GM06990 (cell line): ENCODE data around the gene PITRM1.
"Not testable (repeated sequence)": the region's sequence is repeated elsewhere in the genome, so short reads cannot be mapped to it uniquely, and the experiment has no call there.

Source experiments
- DNase-seq: peaks from one replicate; pipeline ENCODE4 v3.0.0-alpha.2; 2011; ENCODE audit not compliant: insufficient read length; ENCODE audit errors: extremely low read depth
- H3K27me3 ChIP-seq: replicated peaks from 2 replicates; pipeline ENCODE4 v1.6.0; 2011; ENCODE audit warnings: low read length; ENCODE audit not compliant: control insufficient read depth, insufficient read depth
- H3K36me3 ChIP-seq: 2 replicates; pipeline ENCODE4 v1.5.1; 2011; ENCODE audit warnings: low read length; ENCODE audit not compliant: control insufficient read depth, insufficient read depth
- H3K4me3 ChIP-seq: replicated peaks from 2 replicates; pipeline ENCODE4 v1.5.1; 2011; ENCODE audit warnings: low read depth, mild to moderate bottlenecking, control low read depth, low read length
- TF ChIP-seq, protein P1 (sequence below): IDR thresholded peaks from 2 replicates; pipeline ENCODE4 v1.5.1; 2011; ENCODE audit warnings: low read length, control low read depth, mild to moderate bottlenecking, inconsistent platforms; ENCODE audit not compliant: insufficient read depth, poor library complexity, severe bottlenecking

The PITRM1 gene

DNA sequence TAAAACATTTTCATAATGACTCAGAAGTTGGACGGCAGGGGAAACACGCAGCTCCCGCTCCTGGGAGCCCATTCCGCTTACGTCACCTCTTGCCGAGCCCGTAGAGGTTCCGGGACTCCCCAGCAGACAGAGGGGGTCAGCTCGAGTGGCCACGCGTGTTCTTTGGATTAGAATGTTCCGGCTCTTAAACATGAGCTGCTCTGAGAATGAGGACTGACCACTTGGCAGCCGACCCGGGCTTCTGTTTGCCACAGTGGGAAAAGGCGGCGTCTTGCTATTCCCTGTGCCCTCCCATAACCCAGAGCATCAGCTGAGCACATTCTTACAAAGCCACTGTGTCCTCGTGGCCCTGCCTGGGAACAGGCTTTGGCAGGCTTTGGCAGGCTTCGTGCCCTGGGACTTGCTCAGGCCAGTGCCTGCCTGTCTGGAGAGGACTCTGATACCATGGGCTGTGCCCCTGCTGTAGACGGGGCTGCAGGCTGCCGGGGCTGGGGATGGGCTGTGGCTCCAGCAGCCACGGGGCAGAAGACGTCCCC is 65.1 kb downstream of the PITRM1 start:
- Histone ChIP-seq H3K27me3 (no peaks in the 10 kb centered on the region), H3K36me3 (peaks cover 53% of the 10 kb centered on the region), H3K4me3 (no peak overlapping the region)
- TF ChIP-seq, protein P1, sequence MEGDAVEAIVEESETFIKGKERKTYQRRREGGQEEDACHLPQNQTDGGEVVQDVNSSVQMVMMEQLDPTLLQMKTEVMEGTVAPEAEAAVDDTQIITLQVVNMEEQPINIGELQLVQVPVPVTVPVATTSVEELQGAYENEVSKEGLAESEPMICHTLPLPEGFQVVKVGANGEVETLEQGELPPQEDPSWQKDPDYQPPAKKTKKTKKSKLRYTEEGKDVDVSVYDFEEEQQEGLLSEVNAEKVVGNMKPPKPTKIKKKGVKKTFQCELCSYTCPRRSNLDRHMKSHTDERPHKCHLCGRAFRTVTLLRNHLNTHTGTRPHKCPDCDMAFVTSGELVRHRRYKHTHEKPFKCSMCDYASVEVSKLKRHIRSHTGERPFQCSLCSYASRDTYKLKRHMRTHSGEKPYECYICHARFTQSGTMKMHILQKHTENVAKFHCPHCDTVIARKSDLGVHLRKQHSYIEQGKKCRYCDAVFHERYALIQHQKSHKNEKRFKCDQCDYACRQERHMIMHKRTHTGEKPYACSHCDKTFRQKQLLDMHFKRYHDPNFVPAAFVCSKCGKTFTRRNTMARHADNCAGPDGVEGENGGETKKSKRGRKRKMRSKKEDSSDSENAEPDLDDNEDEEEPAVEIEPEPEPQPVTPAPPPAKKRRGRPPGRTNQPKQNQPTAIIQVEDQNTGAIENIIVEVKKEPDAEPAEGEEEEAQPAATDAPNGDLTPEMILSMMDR = no peak
- DNase-seq = no peak

DNA sequence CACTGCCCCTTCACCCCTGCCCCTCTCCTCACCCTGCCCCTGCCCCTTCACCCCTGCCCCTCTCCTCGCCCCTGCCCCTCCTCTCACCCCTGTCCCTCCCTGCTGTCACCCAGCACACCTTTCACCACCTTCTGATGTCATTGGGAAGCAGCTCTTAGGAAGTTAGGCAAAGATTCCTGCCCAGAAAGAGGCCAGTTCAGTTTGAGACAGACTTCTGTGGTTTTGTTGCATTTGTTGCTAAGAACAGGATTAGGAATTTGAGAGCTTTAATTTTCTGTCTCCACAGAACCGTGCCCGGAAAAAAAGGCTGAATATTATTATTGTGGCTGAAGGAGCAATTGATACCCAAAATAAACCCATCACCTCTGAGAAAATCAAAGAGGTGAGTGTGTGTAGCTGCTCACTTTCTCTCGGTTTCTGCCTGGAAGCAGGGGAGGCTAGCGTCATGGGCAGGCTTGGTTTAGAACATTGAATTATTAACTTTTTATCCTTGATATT is 65.6 kb downstream of the PITRM1 start:
- H3K36me3 ChIP-seq = peaks cover 48% of the 10 kb centered on the region
- H3K4me3 ChIP-seq = no peak overlapping the region
- DNase-seq = no peak
- TF ChIP-seq, protein P1 = no peak
- H3K27me3 ChIP-seq = no peaks in the 10 kb centered on the region

GRCh38 chr10:3106328-3106727 is 66.3 kb downstream of the PITRM1 start:
- H3K27me3 ChIP-seq, DNase-seq, H3K4me3 ChIP-seq: not testable (repeated sequence)
- peaks cover 49% of the 10 kb centered on the region for H3K36me3 ChIP-seq

GRCh38 chr10:3105905-3106304 is 66.7 kb downstream of the PITRM1 start:
- DNase-seq = no peak
- Histone ChIP-seq H3K27me3 (no peaks in the 10 kb centered on the region), H3K4me3 (no peak overlapping the region), H3K36me3 (peaks cover 49% of the 10 kb centered on the region)
- TF ChIP-seq, protein P1 = no peak

GRCh38 chr10:3105166-3105565 is 67.4 kb downstream of the PITRM1 start:
- Histone ChIP-seq H3K27me3 (no peaks in the 10 kb centered on the region), H3K4me3 (no peak overlapping the region), H3K36me3 (peaks cover 48% of the 10 kb centered on the region)
- TF ChIP-seq, protein P1 = no peak
- no peak for DNase-seq

GRCh38 chr10:3104251-3104918 is 68.2 kb downstream of the PITRM1 start:
- Histone ChIP-seq H3K36me3 (peaks cover 46% of the 10 kb centered on the region), H3K27me3 (no peaks in the 10 kb centered on the region), H3K4me3 (no peak overlapping the region)
- DNase-seq = no peak
- TF ChIP-seq, protein P1 = no peak
